CD4-positive, alpha-beta T cell treated with Interleukin-17A for 4 hours (primary cell): Measurements from ENCODE around the gene SPART.

ENCODE experiments used
- DNase-seq: peaks from one replicate; pipeline ENCODE4 v3.0.0-alpha.2; 2020; ENCODE audit warnings: mixed read lengths

Gene SPART

GRCh38 chr13:36346222-36347083 lies at the start of gene SPART:
SPART (minus strand) TSS chr13:36346394; CDS start chr13:36335830, 10,564 bp downstream.
- peak; percentile 93 for DNase-seq

- no peak for DNase-seq
Measured at GRCh38 chr13:36395280-36395679, 49.1 kb upstream of the SPART start.

- DNase-seq = no peak
Measured at GRCh38 chr13:36385489-36385888, 39.3 kb upstream of the SPART start.

- no peak for DNase-seq
Measured at GRCh38 chr13:36382030-36382429, 35.8 kb upstream of the SPART start.

GRCh38 chr13:36377826-36378468 lies 31.8 kb upstream of the SPART start:
- DNase-seq = no peak

GRCh38 chr13:36374063-36374462 lies 27.9 kb upstream of the SPART start:
- DNase-seq = no peak

GRCh38 chr13:36371185-36371584 lies 25.0 kb upstream of the SPART start:
- no peak for DNase-seq

GRCh38 chr13:36370108-36370429 lies 23.9 kb upstream of the SPART start:
- no peak for DNase-seq

GRCh38 chr13:36369268-36370107 lies 23.3 kb upstream of the SPART start:
- no peak for DNase-seq

GRCh38 chr13:36366031-36366430 lies 19.8 kb upstream of the SPART start:
- no peak for DNase-seq

GRCh38 chr13:36363366-36363863 lies 17.2 kb upstream of the SPART start:
- no peak for DNase-seq

GRCh38 chr13:36362914-36363313 lies 16.7 kb upstream of the SPART start:
- no peak for DNase-seq

GRCh38 chr13:36362251-36362650 lies 16.1 kb upstream of the SPART start:
- no peak for DNase-seq

GRCh38 chr13:36360903-36361302 lies 14.7 kb upstream of the SPART start:
- no peak for DNase-seq

GRCh38 chr13:36359301-36359950 lies 13.2 kb upstream of the SPART start:
- no peak for DNase-seq

- DNase-seq = no peak
Measured at GRCh38 chr13:36358175-36358718, 12.1 kb upstream of the SPART start.

GRCh38 chr13:36357692-36358091 lies 11.5 kb upstream of the SPART start:
- no peak for DNase-seq

- no peak for DNase-seq
Measured at GRCh38 chr13:36357231-36357630, 11.0 kb upstream of the SPART start.

- no peak for DNase-seq
Measured at GRCh38 chr13:36356058-36356457, 9.9 kb upstream of the SPART start.

- no peak for DNase-seq
Measured at GRCh38 chr13:36355632-36356031, 9.4 kb upstream of the SPART start.

GRCh38 chr13:36354842-36355623 lies 8.8 kb upstream of the SPART start:
- no peak for DNase-seq

- DNase-seq = no peak
Measured at GRCh38 chr13:36353001-36353400, 6.8 kb upstream of the SPART start.
